Measurements from ENCODE around the gene BORCS8. TPM values are rescaled to one million over a fixed set of nuclear protein-coding genes. Genes with fewer than 3 reads are reported as not detected.

Gene BORCS8
- polyA plus RNA-seq, 2 of the 4 experiments (the other 2 are of a cell fraction), result 9.1 to 10.6 TPM

DNA sequence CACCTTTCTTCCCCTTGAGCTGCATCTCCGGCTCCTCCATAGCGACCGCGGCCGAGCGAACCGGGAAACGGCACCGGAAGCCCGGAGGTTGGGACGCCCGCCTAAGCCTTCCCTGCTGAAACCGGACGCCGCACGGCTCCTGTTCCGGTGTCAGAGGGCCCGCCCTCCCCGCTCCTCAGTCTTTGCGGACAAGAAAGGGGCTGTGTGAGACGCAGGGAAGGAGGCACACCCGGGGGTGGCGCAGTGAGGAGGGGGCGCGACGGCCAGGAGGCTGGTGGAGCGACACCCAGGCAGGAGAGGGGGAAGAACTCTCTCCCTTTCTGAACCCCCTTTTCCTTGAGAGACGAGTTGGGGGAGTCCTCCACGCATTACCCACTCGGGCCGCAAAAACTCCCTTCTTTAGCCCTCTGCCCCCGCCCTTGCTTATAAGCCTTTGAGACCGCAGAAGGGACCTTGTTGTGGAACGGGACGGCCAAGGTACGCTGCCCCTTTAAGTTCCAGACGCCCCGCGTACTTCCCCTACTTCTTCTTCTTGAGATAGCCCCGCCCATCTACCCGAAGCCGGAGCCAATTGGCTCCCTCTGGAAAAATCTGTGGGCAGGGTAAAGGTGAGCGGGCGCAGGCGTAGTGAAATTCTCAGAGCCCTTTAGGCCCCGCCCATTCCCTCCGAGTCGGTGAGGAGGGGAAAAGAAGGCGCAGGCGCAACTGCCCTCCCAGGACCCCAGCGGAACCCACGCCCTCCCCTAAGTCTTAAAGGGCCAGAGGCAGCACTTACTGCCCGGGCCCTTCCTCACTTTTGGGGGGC lies at the start of gene BORCS8, which contains the start of gene RFXANK (continued):
- TF ChIP-seq SREBF2 (IDR thresholded peaks at IDR 0.05) (no peak), CTCF (IDR thresholded peaks at IDR 0.05) (no peak), HOXA7 (CRISPR knock-in tag; IDR thresholded peaks at IDR 0.05) (no peak), POLR2AphosphoS2 (conservative IDR thresholded peaks at IDR 0.05; ENCODE audit: low read length) (no peak), CEBPB (IDR thresholded peaks at IDR 0.05) (no peak), MAX (IDR thresholded peaks at IDR 0.05) (peak; percentile 77), ESRRA (IDR thresholded peaks at IDR 0.05; ENCODE audit: borderline replicate concordance, low read length) (no peak), KDM1A (IDR thresholded peaks at IDR 0.05; ENCODE audit: low read depth) (no peak), MAFK (IDR thresholded peaks at IDR 0.05; ENCODE audit: partially characterized antibody) (no peak), CHD4 (IDR thresholded peaks at IDR 0.05; ENCODE audit: borderline replicate concordance) (no peak), HOXB5 (CRISPR knock-in tag; IDR thresholded peaks at IDR 0.05) (no peak), FOSL2 (IDR thresholded peaks at IDR 0.05) (no peak), FOSL2 (CRISPR knock-in tag; IDR thresholded peaks at IDR 0.05) (no peak)

DNA sequence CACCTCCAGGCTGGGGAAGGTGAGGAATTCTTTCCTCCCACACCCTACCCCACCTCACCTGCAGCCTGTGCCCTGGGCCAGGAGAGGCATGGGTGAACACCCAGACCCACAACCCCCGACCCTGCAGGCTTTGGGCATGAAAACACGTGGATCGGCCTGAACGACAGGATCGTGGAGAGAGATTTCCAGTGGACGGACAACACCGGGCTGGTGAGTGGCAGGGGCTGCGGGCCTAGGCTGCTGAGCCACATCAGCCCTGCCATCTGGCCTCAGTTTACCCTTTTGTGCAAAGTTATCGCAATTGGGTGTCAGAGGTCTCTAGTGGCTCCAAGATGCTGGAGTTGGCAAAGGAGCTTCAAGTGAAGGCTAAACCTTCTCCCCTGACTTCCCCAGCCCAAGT lies 48.5 kb upstream of the BORCS8 start:
- CTCF ChIA-PET, result no interaction called here
- no peak for TF ChIP-seq JUNB (IDR thresholded peaks at IDR 0.05)
- no peak for TF ChIP-seq PHF8 (IDR thresholded peaks at IDR 0.05; ENCODE audit: borderline replicate concordance, low read depth)
- TF ChIP-seq, protein P1, sequence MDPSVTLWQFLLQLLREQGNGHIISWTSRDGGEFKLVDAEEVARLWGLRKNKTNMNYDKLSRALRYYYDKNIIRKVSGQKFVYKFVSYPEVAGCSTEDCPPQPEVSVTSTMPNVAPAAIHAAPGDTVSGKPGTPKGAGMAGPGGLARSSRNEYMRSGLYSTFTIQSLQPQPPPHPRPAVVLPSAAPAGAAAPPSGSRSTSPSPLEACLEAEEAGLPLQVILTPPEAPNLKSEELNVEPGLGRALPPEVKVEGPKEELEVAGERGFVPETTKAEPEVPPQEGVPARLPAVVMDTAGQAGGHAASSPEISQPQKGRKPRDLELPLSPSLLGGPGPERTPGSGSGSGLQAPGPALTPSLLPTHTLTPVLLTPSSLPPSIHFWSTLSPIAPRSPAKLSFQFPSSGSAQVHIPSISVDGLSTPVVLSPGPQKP (IDR thresholded peaks at IDR 0.05; ENCODE audit: low read depth, low read length), result no peak
- no peak for TF ChIP-seq CHD2 (IDR thresholded peaks at IDR 0.05; ENCODE audit: low read length, partially characterized antibody)
- TF ChIP-seq EHMT2 (IDR thresholded peaks at IDR 0.05; ENCODE audit: low read depth), result no peak
- TF ChIP-seq EP300 (IDR thresholded peaks at IDR 0.05), result no peak
- no peak for TF ChIP-seq FOSL2 (IDR thresholded peaks at IDR 0.05)
- no peak for TF ChIP-seq FOSL2 (CRISPR knock-in tag; IDR thresholded peaks at IDR 0.05)
- no peak for TF ChIP-seq POLR2A (IDR thresholded peaks at IDR 0.05; ENCODE audit: low read length)
- no peak for TF ChIP-seq HOXB13 (CRISPR knock-in tag; IDR thresholded peaks at IDR 0.05; ENCODE audit: low read depth)
- TF ChIP-seq CEBPB (IDR thresholded peaks at IDR 0.05), result no peak
- TF ChIP-seq POLR2AphosphoS2 (conservative IDR thresholded peaks at IDR 0.05; ENCODE audit: low read length), result no peak
- Histone ChIP-seq H3K4me2 (no peak overlapping the region), H3K27ac (no peak overlapping the region), H3K9me3 (peaks cover 4% of the 10 kb centered on the region; the same call in 1 of the 3 replicates), H3K4me1 (no peaks in the 10 kb centered on the region), H3K4me3 (no peak overlapping the region)
- DNase-seq (ENCODE audit: low read depth in 1 of 2, low spot score in 1 of 2), result no peak
- POLR2A ChIA-PET, result no interaction called here
- WGBS (ENCODE audit: missing lambda C conversion rate), result 100% methylated on average over 1 of the region's 9 CpGs
- no peak for FAIRE-seq
- ATAC-seq, result no peak

DNA sequence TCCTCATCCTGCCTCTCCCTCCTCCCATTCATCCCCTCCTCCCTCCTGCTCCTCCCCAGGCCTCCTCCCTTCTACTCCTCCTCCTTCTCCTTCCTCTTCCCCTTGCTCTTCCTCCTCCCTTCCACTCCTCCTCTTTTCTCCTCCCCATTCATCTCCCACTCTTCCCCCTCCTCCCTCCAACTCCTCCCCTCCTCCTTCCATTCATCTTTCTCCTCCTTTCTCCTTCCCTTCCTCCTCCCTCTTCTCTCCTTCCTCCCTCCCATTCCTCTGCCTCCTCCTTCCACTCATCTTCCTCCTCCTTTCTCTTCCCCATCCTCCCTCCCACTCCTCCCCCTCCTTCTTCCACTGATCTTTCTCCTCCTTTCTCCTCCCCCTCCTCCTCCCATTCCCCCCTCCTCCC lies 47.7 kb upstream of the BORCS8 start:
- TF ChIP-seq HEYL (CRISPR knock-in tag; IDR thresholded peaks at IDR 0.05), result no peak
- H3K9me3 ChIP-seq, result peaks cover 7% of the 10 kb centered on the region; the same call in 2 of the 3 replicates
- POLR2A ChIA-PET, result no interaction called here
- CTCF ChIA-PET, result no interaction called here
- DNase-seq (ENCODE audit: low read depth in 1 of 2, low spot score in 1 of 2) (no peak), FAIRE-seq (no peak), ATAC-seq (no peak)
- no peak overlapping the region for H3K4me2 ChIP-seq
- no peak overlapping the region for H3K4me3 ChIP-seq
- H3K27ac ChIP-seq, result no peak overlapping the region
- no peaks in the 10 kb centered on the region for H3K4me1 ChIP-seq

Measured in A549 (cell line).